GM23248 (cell line): ENCODE data around the gene CTF1.

ENCODE experiments used
- EZH2 ChIP-seq: fragments of 200-600 bp; sonication (generic); IDR thresholded peaks from 2 replicates; pipeline ENCODE4 v1.6.1; 2018; ENCODE audit warnings: antibody characterized with exemption, mild to moderate bottlenecking; ENCODE audit not compliant: insufficient read depth, poor library complexity, severe bottlenecking
- EZH2phosphoT487 ChIP-seq: fragments of 200-600 bp; sonication (generic); IDR thresholded peaks from 2 replicates; pipeline ENCODE4 v1.6.1; 2018; ENCODE audit warnings: antibody characterized with exemption, moderate library complexity, mild to moderate bottlenecking, low read depth; ENCODE audit not compliant: insufficient read depth

GRCh38 chr16:30866031-30866430 is 30.4 kb upstream of the CTF1 start:
- TF ChIP-seq EZH2: no peak
- no peak for TF ChIP-seq EZH2phosphoT487
